Endothelial cell of umbilical vein (primary cell): Measurements from ENCODE around the gene CADPS. TPM values are rescaled to one million over a fixed set of nuclear protein-coding genes. Genes with fewer than 3 reads are reported as not detected.

Source experiments
- BruUV-seq: library from RNA; stranded (reverse); fragments of 400-500 nt; replicated peaks from 2 replicates; lab custom pipeline; 2021; lab: Mats Ljungman, UMichigan
- CTCF ChIA-PET: fragments of 300-600, 350-600 bp; sonication (Branson Sonifier 250); formaldehyde crosslinking; loops from one replicate; lab custom pipeline; 2021; ENCODE audit warnings: antibody characterized with exemption, inconsistent platforms; lab: Charles Lee
- POLR2A ChIA-PET: fragments of 300-600, 350-600 bp; sonication (Branson Sonifier 250); formaldehyde crosslinking; loops from one replicate; lab custom pipeline; 2021; ENCODE audit warnings: antibody characterized with exemption, inconsistent platforms; lab: Charles Lee
- DNase-seq: peaks from one replicate; pipeline ENCODE4 v3.0.0-alpha.2; 2011; ENCODE audit warnings: low read depth, low spot score
- FAIRE-seq: peaks from 2 replicates; lab custom pipeline; 2011; peaks lifted over from hg19 to GRCh38; lab: Jason Lieb, UNC
- H2AFZ ChIP-seq: 2 replicates; pipeline ENCODE4 v1.6.0; 2012; ENCODE audit warnings: low read depth, low read length, control low read depth, inconsistent platforms
- H3K27ac ChIP-seq: 2 replicates; pipeline ENCODE4 v1.5.1; 2011; ENCODE audit warnings: low read depth, mild to moderate bottlenecking, control low read depth, low read length, moderate library complexity; ENCODE audit not compliant: insufficient read depth
- H3K27me3 ChIP-seq, 2 experiments: 2 replicates each; pipeline versions ENCODE4 v1.6.0 to v1.6.1; 2011; ENCODE audit warnings: low read length in 2 of 2, mixed read lengths in 1 of 2; ENCODE audit not compliant: control insufficient read depth in 2 of 2, insufficient read depth in 2 of 2
- H3K36me3 ChIP-seq, 2 experiments: 2 replicates in 1 of 2; 3 replicates in 1 of 2; pipeline ENCODE4 v1.5.1; 2011; ENCODE audit warnings: low read length in 2 of 2, mild to moderate bottlenecking in 1 of 2, moderate library complexity in 1 of 2; ENCODE audit not compliant: control insufficient read depth in 2 of 2, insufficient read depth in 2 of 2; ENCODE audit errors: extremely low read depth in 1 of 2
- H3K4me1 ChIP-seq: 3 replicates; pipeline ENCODE4 v1.5.1; 2011; ENCODE audit warnings: mild to moderate bottlenecking, low read length; ENCODE audit not compliant: control insufficient read depth, insufficient read depth; ENCODE audit errors: extremely low read depth
- H3K4me2 ChIP-seq: 2 replicates; pipeline ENCODE4 v1.6.1; 2011; ENCODE audit warnings: low read length, control low read depth, mixed read lengths; ENCODE audit not compliant: insufficient read depth
- H3K4me3 ChIP-seq, 3 experiments: fragments of 200-600 bp in 1 of 3; sonication (generic), shearing (Covaris generic) in 1 of 3; replicated peaks in 1 of 3; 2 replicates each; pipeline ENCODE4 v1.5.1; 2011 to 2016; ENCODE audit warnings: control low read depth in 3 of 3, low read length in 3 of 3, mild to moderate bottlenecking in 2 of 3, inconsistent platforms in 1 of 3, low read depth in 1 of 3, moderate library complexity in 1 of 3; ENCODE audit not compliant: insufficient read depth in 1 of 3
- H3K79me2 ChIP-seq: 2 replicates; pipeline ENCODE4 v1.6.0; 2012; ENCODE audit warnings: low read length, inconsistent platforms; ENCODE audit not compliant: control insufficient read depth, insufficient read depth
- H3K9ac ChIP-seq: replicated peaks from 2 replicates; pipeline ENCODE3; 2011; ENCODE audit warnings: low read length, control low read depth; ENCODE audit not compliant: insufficient read depth; ENCODE audit errors: extremely low read depth
- H3K9me1 ChIP-seq: replicated peaks from 3 replicates; pipeline ENCODE4 v1.6.0; 2011; ENCODE audit warnings: mild to moderate bottlenecking, low read length; ENCODE audit not compliant: control insufficient read depth, insufficient read depth; ENCODE audit errors: extremely low read depth
- H3K9me3 ChIP-seq: replicated peaks from 2 replicates; pipeline ENCODE4 v1.5.1; 2012; ENCODE audit warnings: low read length, inconsistent platforms; ENCODE audit not compliant: control insufficient read depth, insufficient read depth
- H4K20me1 ChIP-seq: replicated peaks from 2 replicates; pipeline ENCODE3; 2011; ENCODE audit warnings: mild to moderate bottlenecking, low read length; ENCODE audit not compliant: control insufficient read depth, insufficient read depth; ENCODE audit errors: extremely low read depth
- EZH2 ChIP-seq: IDR thresholded peaks from 2 replicates; pipeline ENCODE4 v1.6.1; 2012; ENCODE audit warnings: borderline replicate concordance, low read depth, mild to moderate bottlenecking, moderate library complexity, low read length, inconsistent platforms; ENCODE audit not compliant: severe bottlenecking
- FOS ChIP-seq: IDR thresholded peaks from 2 replicates; pipeline ENCODE4 v1.6.1; 2011; ENCODE audit warnings: mild to moderate bottlenecking, low read length, moderate library complexity, borderline replicate concordance; ENCODE audit not compliant: insufficient read depth
- GATA2 ChIP-seq: IDR thresholded peaks from 2 replicates; pipeline ENCODE4 v1.7.0; 2011; ENCODE audit warnings: low read depth, mild to moderate bottlenecking, moderate library complexity, mixed read lengths, low read length; ENCODE audit not compliant: insufficient read length, insufficient read depth
- JUN ChIP-seq: IDR thresholded peaks from 2 replicates; pipeline ENCODE4 v1.6.1; 2011; ENCODE audit warnings: borderline replicate concordance, low read depth; ENCODE audit not compliant: insufficient read length, insufficient read depth
- MYC ChIP-seq: IDR thresholded peaks from one replicate; pipeline ENCODE4 v1.6.1; 2011; ENCODE audit warnings: mild to moderate bottlenecking, low read depth, low read length
- POLR2A ChIP-seq: IDR thresholded peaks from 2 replicates; pipeline ENCODE4 v1.6.1; 2012; ENCODE audit warnings: low read depth, mild to moderate bottlenecking, control low read depth, low read length
- POLR2AphosphoS5 ChIP-seq: IDR thresholded peaks from 2 replicates; pipeline ENCODE4 v1.6.1; 2012; ENCODE audit warnings: low read depth, mild to moderate bottlenecking, control low read depth, low read length, moderate library complexity; ENCODE audit not compliant: insufficient read depth
- dilution Hi-C: fragments of 300-500 bp; cut with MboI; formaldehyde crosslinking; loops from one replicate; pipeline ENCODE4 v1.15.0; 2019; ENCODE audit warnings: low sequenced_read_pairs; ENCODE audit not compliant: extremely low pct_ligation_motif_present
- intact Hi-C: fragments of 100-400 bp; cut with micrococcal nuclease; formaldehyde crosslinking; loops from one replicate; pipeline ENCODE4 v1.10.0; 2022
- polyA plus RNA-seq, 4 experiments: library from polyadenylated mRNA; depleted of rRNA in 3 of 4; stranded (reverse) in 3 of 4; unstranded in 1 of 4; fragments of >200 nt; gene quantifications; 2 replicates each; pipeline versions ENCODE4 v1.2.1 to v1.2.3, GENCODE V29; 2011 to 2012; ENCODE audit warnings: missing spikeins in 1 of 4
- total RNA-seq: library from RNA; stranded (reverse); gene quantifications from 2 replicates; pipeline ENCODE4 v1.2.3, GENCODE V29; 2021
- TF ChIP-seq, protein P1 (sequence below), 2 donors: IDR thresholded peaks; 1 replicate in 1 of 2; 2 replicates in 1 of 2; pipeline ENCODE4 v1.5.1; 2011; ENCODE audit warnings: low read length in 2 of 2, mild to moderate bottlenecking in 2 of 2, moderate library complexity in 2 of 2, control low read depth in 1 of 2, inconsistent platforms in 1 of 2, low read depth in 1 of 2; ENCODE audit not compliant: insufficient read depth in 1 of 2; ENCODE audit errors: extremely low read depth in 1 of 2
- TF ChIP-seq, protein P2 (sequence below): IDR thresholded peaks from 2 replicates; pipeline ENCODE4 v1.6.1; 2011; ENCODE audit not compliant: insufficient read depth, insufficient read length

CADPS gene
- total and polyA plus RNA-seq, 2 donors (not counting 3 experiments of a cell fraction or from before 2014, with no cell fraction given) = not detected

- Histone ChIP-seq H3K79me2 (no peaks in the 10 kb centered on the region), H3K9ac (no peak overlapping the region), H3K36me3 (no peaks in the 10 kb centered on the region), H2AFZ (no peak overlapping the region), H3K4me3 (no peak overlapping the region), H3K4me2 (no peak overlapping the region), H4K20me1 (no peaks in the 10 kb centered on the region), H3K4me1 (no peaks in the 10 kb centered on the region), H3K27me3 (no peaks in the 10 kb centered on the region), H3K27ac (no peak overlapping the region), H3K9me1 (no peaks in the 10 kb centered on the region), H3K9me3 (no peaks in the 10 kb centered on the region)
- POLR2A ChIA-PET = no interaction called here
- dilution Hi-C loops = no loop called here
- intact Hi-C loops = no loop called here
- TF ChIP-seq GATA2 (no peak), POLR2AphosphoS5 (no peak), POLR2A (no peak), JUN (no peak), EZH2 (no peak), MYC (no peak), FOS (no peak)
- TF ChIP-seq, protein P1, sequence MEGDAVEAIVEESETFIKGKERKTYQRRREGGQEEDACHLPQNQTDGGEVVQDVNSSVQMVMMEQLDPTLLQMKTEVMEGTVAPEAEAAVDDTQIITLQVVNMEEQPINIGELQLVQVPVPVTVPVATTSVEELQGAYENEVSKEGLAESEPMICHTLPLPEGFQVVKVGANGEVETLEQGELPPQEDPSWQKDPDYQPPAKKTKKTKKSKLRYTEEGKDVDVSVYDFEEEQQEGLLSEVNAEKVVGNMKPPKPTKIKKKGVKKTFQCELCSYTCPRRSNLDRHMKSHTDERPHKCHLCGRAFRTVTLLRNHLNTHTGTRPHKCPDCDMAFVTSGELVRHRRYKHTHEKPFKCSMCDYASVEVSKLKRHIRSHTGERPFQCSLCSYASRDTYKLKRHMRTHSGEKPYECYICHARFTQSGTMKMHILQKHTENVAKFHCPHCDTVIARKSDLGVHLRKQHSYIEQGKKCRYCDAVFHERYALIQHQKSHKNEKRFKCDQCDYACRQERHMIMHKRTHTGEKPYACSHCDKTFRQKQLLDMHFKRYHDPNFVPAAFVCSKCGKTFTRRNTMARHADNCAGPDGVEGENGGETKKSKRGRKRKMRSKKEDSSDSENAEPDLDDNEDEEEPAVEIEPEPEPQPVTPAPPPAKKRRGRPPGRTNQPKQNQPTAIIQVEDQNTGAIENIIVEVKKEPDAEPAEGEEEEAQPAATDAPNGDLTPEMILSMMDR (IDR thresholded peaks at IDR 0.05; ENCODE audit: extremely low read depth in 1 of 2, insufficient read depth in 1 of 2, low read depth in 1 of 2, low read length in 2 of 2) = no peak
- TF ChIP-seq, protein P2, sequence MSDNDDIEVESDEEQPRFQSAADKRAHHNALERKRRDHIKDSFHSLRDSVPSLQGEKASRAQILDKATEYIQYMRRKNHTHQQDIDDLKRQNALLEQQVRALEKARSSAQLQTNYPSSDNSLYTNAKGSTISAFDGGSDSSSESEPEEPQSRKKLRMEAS = no peak
- CTCF ChIA-PET = interaction anchor here (0.6 kb wide), 1 partner anchor 183 kb away, joined by 3 read pairs; no protein-coding TSS in a partner anchor
- no TSS peak for BruUV-seq
- no peak for FAIRE-seq
- no peak for DNase-seq
Measured at GRCh38 chr3:62803276-62803675, 71.9 kb downstream of the CADPS start.
